Measurements from ENCODE around the gene GABRA4.

Gene GABRA4

DNA sequence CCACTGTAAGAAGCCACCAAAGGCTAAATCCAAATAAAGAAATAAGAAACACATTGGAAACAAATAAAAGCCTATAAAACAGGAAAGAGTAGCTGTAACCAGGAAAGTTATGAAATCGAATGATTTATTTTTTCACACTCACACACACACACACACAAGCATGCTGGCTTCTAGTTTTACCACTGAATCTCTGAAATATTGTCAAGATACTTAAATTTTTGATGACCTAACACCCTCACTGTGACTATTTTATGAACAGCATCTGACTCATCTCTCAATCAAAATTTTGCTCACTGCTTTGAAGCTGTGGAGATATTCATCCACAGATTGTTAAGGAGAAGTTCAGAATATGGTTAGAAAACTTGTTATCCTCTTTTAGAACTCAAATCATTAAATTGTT lies 24.1 kb upstream of the GABRA4 start:
- Histone ChIP-seq H3K4me1 (ENCODE audit: low read length) (no peaks in the 10 kb centered on the region), H3K4me2 (ENCODE audit: low read depth, low read length) (no peak overlapping the region), H3K4me3 (ENCODE audit: low read length) (no peak overlapping the region), H3K27ac (ENCODE audit: low read length) (no peak overlapping the region), H2AFZ (ENCODE audit: low read length) (no peak overlapping the region), H3K36me3 (replicated peaks; ENCODE audit: insufficient read depth, low read length) (no peaks in the 10 kb centered on the region), H3K79me2 (ENCODE audit: low read length) (no peaks in the 10 kb centered on the region), H3F3A (ENCODE audit: insufficient read depth, low read length) (no peaks in the 10 kb centered on the region), H3K9me2 (replicated peaks; ENCODE audit: insufficient read depth, low read length) (no peaks in the 10 kb centered on the region), H3K27me3 (replicated peaks; ENCODE audit: insufficient read depth, low read length) (no peaks in the 10 kb centered on the region), H3K9ac (ENCODE audit: low read length) (no peak overlapping the region), H4K20me1 (ENCODE audit: insufficient read depth, low read length) (no peaks in the 10 kb centered on the region), H3K9me3 (replicated peaks; ENCODE audit: insufficient read depth, low read length) (no peaks in the 10 kb centered on the region)
- TF ChIP-seq EZH2 (optimal IDR thresholded peaks at IDR 0.05; ENCODE audit: low read depth, low read length) (no peak), EZH2phosphoT487 (IDR thresholded peaks at IDR 0.05; ENCODE audit: low read length) (no peak)
- TF ChIP-seq, protein P1, sequence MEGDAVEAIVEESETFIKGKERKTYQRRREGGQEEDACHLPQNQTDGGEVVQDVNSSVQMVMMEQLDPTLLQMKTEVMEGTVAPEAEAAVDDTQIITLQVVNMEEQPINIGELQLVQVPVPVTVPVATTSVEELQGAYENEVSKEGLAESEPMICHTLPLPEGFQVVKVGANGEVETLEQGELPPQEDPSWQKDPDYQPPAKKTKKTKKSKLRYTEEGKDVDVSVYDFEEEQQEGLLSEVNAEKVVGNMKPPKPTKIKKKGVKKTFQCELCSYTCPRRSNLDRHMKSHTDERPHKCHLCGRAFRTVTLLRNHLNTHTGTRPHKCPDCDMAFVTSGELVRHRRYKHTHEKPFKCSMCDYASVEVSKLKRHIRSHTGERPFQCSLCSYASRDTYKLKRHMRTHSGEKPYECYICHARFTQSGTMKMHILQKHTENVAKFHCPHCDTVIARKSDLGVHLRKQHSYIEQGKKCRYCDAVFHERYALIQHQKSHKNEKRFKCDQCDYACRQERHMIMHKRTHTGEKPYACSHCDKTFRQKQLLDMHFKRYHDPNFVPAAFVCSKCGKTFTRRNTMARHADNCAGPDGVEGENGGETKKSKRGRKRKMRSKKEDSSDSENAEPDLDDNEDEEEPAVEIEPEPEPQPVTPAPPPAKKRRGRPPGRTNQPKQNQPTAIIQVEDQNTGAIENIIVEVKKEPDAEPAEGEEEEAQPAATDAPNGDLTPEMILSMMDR (IDR thresholded peaks at IDR 0.05; ENCODE audit: low read length): no peak
- no peak for DNase-seq

DNA sequence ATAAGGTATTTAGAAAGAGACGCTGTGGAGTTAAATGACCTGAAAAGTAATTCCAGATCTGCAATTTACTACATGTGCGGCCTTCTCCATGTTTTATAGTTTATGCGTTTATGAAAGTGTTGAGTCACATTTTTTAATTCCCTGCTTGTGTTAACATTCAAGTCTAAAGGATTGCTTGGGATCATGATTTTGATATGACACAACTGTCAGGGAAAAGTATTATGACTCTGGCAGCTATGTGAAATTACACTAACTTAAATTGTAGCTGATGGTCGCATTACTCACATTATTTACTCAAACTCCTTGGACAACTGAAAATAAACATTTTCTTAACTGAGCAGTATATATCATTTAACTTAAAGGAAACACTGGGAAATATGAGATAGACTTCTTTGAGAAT lies 23.7 kb upstream of the GABRA4 start:
- Histone ChIP-seq H3K9ac (ENCODE audit: low read length) (no peak overlapping the region), H3K27ac (ENCODE audit: low read length) (no peak overlapping the region), H3K4me3 (ENCODE audit: low read length) (no peak overlapping the region), H3K4me1 (ENCODE audit: low read length) (no peaks in the 10 kb centered on the region), H3F3A (ENCODE audit: insufficient read depth, low read length) (no peaks in the 10 kb centered on the region), H3K36me3 (replicated peaks; ENCODE audit: insufficient read depth, low read length) (no peaks in the 10 kb centered on the region), H3K9me2 (replicated peaks; ENCODE audit: insufficient read depth, low read length) (no peaks in the 10 kb centered on the region), H3K79me2 (ENCODE audit: low read length) (no peaks in the 10 kb centered on the region), H4K20me1 (ENCODE audit: insufficient read depth, low read length) (no peaks in the 10 kb centered on the region), H2AFZ (ENCODE audit: low read length) (no peak overlapping the region), H3K27me3 (replicated peaks; ENCODE audit: insufficient read depth, low read length) (no peaks in the 10 kb centered on the region), H3K9me3 (replicated peaks; ENCODE audit: insufficient read depth, low read length) (no peaks in the 10 kb centered on the region), H3K4me2 (ENCODE audit: low read depth, low read length) (no peak overlapping the region)
- TF ChIP-seq EZH2 (optimal IDR thresholded peaks at IDR 0.05; ENCODE audit: low read depth, low read length) (no peak), EZH2phosphoT487 (IDR thresholded peaks at IDR 0.05; ENCODE audit: low read length) (no peak)
- TF ChIP-seq, protein P1 (IDR thresholded peaks at IDR 0.05; ENCODE audit: low read length): no peak
- no peak for DNase-seq

DNA sequence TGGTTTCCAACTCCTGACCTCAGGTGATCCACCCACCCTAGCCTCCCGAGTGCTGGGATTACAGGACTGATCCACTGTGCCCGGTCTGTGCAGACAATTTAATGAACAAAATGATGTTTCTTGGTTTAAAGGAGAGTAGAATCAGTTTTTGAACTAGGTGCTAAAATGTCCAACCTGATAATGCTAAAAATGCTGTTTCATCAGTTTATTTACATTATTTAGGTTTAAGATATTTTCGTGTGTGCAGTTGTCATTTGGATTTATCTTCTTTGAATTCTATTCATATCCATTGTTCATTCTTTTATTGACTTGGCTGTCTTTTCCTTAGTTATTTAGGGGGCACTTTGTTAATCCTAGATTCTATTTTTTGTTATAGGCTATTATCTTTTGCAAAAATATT lies 20.0 kb upstream of the GABRA4 start:
- no peak overlapping the region for H2AFZ ChIP-seq (ENCODE audit: low read length)
- TF ChIP-seq EZH2 (optimal IDR thresholded peaks at IDR 0.05; ENCODE audit: low read depth, low read length) (no peak), EZH2phosphoT487 (IDR thresholded peaks at IDR 0.05; ENCODE audit: low read length) (no peak)
- TF ChIP-seq, protein P1 (IDR thresholded peaks at IDR 0.05; ENCODE audit: low read length): no peak
- no peak overlapping the region for H3K4me3 ChIP-seq (ENCODE audit: low read length)
- H3K27ac ChIP-seq (ENCODE audit: low read length): no peak overlapping the region
- no peak for DNase-seq
- H4K20me1 ChIP-seq (ENCODE audit: insufficient read depth, low read length): no peaks in the 10 kb centered on the region
- H3K36me3 ChIP-seq (replicated peaks; ENCODE audit: insufficient read depth, low read length): no peaks in the 10 kb centered on the region
- H3K4me2 ChIP-seq (ENCODE audit: low read depth, low read length): no peak overlapping the region
- no peaks in the 10 kb centered on the region for H3K79me2 ChIP-seq (ENCODE audit: low read length)
- H3K4me1 ChIP-seq (ENCODE audit: low read length): peaks cover 12% of the 10 kb centered on the region
- H3K9me3 ChIP-seq (replicated peaks; ENCODE audit: insufficient read depth, low read length): no peaks in the 10 kb centered on the region
- no peaks in the 10 kb centered on the region for H3K9me2 ChIP-seq (replicated peaks; ENCODE audit: insufficient read depth, low read length)
- no peaks in the 10 kb centered on the region for H3F3A ChIP-seq (ENCODE audit: insufficient read depth, low read length)
- no peaks in the 10 kb centered on the region for H3K27me3 ChIP-seq (replicated peaks; ENCODE audit: insufficient read depth, low read length)
- H3K9ac ChIP-seq (ENCODE audit: low read length): no peak overlapping the region

Data from MM.1S (cell line).